GM18867 (cell line): Measurements from ENCODE around the gene ZNF594.
"Not testable (repeated sequence)": the region's sequence is repeated elsewhere in the genome, so short reads cannot be mapped to it uniquely, and the experiment has no call there.

Experiments used
- ATAC-seq: cut with Tn5 transposase; IDR thresholded peaks from one replicate; pipeline ENCODE4 v1.9.1; 2021; ENCODE audit warnings: mild to moderate bottlenecking, moderate library complexity; ENCODE audit not compliant: unreplicated experiment

The ZNF594 gene

DNA sequence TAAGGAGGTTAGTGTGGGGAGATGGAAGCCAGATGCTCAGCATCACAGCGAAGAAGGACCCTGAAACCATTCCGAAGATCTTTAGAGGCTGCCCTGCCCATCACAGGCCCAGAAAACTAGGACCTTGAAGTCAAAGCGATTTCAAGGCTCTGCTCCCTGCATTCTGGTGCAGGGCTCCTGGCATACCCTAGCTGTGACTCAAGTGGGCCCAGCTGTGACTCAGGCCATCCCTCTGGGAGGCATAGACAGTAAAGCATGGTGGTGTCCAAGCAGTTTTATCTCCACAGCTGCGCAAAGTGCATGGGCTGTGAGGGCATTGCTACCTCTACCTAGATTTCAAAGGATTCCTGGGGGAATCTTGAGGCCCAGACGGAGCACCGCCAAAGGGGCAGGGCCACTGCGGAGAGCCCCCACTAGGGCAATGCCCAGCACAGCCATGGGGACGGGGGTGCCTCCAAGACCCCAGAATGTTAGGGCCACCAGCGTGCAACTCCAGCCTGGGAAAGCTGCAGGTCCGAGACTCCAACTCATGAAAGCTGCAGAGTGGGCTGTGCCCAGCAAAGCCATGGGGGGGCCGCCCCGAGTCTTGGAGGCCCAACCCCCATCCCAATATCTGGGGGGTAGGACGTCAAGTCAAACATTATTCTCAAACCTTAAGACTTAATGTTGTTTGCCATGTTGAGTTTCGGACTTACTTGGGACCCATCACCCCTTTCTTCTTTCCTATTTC lies 11.7 kb upstream of the ZNF594 start:
- ATAC-seq = no peak

DNA sequence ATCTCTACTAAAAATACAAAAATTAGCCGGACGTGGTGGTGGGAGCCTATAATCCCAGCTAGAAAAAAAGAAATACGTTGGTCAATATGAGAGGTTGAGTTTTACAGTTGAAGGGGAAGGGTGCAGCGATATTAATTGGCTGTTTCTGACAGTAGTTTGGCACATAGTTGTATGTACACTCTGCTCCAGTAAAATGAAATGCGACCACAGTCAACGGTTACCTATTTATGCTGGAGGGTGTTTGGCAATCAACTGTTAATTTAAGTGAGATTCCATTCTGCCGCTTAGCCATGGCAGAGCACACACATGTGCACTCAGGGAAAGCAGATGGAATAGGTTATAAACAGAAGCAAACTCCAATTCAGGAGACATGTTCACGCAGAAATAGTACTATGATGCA lies 9.3 kb upstream of the ZNF594 start:
- ATAC-seq = no peak

DNA sequence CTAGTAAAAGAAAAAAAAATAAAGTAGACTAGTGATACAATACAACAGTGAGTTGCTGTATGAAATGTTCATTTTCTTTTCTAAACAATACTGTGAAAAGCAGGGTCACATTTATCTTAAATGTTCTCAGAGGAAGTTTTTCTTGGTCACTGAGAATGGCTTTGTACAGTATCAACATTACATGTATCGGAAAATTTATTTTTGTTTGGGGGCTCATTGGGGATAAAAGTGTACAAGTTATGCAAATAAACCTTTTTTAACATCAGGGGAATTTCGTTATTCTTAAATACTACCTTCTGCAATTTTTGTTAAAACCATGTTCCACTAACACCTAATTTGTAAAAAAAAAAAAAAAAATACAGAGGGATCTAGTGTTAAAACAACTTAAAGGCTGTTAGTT lies 8.7 kb upstream of the ZNF594 start:
- ATAC-seq = no peak

DNA sequence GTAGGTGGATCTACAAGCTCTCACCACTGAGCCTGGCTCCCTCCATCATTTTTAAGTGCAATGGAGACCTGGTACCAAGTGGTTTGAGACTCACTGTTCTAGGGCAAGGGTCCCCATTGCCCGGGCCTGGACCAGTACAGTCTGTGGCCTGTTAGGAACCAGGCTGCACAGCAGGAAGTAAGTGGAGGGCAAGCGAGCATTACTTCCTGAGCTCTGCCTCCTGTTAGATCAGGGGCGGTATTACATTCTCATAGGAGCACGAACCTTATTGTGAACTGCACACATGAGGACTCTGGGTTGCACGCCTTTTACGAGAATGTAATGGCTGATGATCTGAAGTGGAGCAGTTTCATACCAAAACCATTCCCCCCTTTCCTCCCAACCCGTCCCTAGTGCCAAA lies 6.8 kb upstream of the ZNF594 start:
- ATAC-seq = no peak

DNA sequence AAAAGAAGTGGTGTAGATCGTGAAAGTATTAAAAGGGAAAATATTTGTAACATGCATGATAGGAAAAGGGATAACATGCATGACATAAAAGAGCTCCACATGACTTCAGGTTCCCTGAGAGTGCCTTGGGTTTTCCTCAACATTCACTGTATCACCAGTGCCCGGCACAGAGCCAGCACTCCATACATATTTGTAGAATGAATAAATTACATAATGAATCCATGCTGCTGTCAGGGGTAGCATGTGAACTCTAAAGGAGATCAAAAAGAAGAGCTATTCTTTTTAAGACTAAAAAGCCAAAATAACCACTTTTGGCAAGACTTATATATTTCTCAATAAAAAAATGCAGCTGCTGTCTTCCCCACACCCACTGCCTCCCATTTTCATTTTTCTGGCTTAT lies 2.7 kb upstream of the ZNF594 start:
- ATAC-seq = no peak

DNA sequence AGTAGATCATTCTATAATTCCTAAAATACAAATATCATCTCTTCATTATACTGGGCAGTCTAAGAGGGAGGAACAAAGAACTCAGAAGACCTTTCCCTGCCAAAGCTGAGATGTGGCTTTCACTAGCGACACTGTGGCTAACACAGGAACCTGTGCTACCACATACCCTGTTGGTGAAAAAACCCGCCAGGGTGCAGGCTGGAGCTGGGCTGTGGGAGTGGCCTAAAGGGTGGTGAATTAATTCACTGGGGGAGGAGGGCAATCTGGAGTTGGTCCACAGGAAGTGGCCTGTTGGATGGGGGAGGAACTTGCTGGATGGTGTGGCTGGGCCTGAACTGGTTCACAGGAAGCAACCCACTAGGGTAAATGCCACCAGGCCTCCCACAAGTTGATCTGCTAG lies 7.4 kb downstream of the ZNF594 start:
- no peak for ATAC-seq

DNA sequence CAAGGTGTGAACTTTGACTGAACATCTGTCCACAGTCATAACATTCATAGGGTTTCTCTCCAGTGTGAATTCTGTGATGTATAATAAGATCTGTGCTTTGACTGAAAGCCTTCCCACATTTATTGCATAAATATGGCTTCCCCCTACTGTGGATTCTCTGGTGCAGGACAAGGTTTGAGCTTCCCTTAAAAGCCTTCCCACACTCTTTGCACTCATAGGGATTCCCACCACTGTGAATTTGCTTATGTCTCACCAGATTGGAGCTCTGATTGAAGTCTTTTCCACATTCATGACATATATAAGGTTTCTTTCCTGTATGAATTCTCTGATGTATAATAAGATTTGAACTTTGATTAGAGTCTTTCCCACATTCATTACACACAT lies 8.3 kb downstream of the ZNF594 start:
- no peak for ATAC-seq

DNA sequence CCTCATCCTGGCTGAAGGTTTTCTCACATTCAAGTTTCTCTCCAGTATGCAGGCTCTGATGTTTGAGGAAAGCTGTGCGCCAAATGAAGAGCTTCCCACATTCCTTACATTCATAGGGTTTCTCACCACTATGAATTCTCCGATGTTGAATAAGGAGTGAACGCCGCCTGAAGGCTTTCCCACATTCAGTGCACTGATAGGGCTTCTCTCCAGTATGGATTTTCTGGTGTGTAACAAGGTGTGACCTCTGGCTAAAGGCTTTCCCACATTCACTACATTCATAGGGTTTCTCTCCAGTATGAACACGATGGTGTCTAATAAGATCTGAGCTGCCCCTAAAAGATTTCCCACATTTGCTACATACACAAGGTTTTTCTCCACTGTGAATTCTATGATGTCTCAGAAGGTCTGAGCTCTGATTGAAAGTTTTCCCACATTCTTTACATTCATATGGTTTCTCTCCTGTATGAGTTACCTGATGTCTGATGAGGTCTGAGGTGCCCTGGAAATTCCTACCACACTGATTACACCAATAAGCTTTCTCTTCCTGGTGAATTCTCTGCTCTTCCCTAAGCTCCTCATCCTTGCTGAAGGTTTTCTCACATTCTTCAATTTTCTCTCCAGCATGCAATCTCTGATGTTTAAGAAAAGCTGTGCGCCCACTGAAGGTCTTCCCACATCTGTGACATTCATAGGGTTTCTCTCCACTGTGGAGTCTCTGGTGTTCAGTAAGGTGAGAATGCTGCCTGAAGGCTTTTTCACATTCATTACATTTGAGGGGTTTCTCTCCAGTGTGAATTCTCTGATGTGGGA lies 8.9 kb downstream of the ZNF594 start:
- no peak for ATAC-seq

DNA sequence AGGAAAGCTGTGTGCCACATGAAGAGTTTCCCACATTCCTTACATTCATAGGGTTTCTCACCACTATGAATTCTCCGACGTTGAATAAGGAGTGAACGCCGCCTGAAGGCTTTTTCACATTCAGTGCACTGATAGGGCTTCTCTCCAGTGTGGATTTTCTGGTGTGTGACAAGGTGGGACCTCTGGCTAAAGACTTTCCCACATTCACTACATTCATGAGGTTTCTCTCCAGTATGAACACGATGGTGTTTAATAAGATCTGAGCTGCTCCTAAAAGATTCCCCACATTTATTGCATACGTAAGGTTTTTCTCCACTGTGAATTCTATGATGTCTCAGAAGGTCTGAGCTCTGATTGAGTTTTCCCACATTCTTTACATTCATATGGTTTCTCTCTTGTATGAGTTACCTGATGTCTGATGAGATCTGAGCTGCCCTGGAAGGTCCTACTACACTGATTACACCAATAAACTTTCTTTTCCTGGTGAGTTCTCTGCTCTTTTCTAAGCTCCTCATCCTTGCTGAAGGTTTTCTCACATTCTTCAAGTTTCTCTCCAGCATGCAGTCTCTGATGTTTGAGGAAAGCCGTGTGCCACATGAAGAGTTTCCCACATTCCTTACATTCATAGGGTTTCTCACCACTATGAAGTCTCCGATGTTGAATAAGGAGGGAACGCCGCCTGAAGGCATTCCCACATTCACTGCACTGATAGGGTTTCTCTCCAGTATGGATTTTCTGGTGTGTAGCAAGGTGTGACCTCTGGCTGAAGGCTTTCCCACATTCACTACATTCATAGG lies 10.0 kb downstream of the ZNF594 start:
- ATAC-seq = no peak

DNA sequence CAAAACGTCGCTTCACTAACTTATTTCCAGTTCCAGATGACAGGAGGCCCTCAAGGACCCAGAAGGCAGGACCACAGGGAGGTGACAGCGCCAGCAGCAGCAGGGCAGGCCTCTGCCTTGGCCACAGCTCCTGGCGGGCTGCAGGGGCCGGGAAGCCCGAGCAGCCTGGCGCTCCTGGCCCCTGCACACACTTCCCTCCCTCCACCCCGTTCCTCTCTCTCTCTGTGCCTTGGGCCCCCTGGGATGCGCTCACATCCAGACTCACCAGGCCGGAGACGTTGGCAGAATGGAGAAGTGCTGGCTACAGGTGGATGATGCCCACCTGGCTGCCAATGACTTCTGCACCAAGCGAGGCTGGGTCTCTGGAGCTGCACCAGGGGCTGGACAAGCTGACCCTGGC lies 12.7 kb downstream of the ZNF594 start:
- no peak for ATAC-seq

DNA sequence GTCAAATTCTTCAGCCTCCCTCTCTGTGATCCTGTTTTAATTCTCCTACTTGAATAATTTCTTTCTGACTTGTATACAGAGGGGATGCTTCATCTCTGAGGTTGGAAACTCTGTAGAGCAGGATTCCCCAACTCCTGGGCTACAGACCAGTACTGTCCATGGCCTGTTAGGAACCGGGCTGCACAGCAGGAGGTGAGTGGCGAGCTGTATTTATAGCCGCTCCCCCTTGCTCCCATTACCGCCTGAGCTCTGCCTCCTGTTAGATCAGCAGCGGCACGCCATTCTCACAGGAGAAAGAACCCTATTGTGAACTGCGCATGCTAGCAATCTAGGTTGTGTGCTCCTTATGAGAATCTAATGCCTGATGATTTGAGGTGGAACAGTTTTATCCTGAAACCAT lies 16.6 kb downstream of the ZNF594 start:
- ATAC-seq = not testable (repeated sequence)

DNA sequence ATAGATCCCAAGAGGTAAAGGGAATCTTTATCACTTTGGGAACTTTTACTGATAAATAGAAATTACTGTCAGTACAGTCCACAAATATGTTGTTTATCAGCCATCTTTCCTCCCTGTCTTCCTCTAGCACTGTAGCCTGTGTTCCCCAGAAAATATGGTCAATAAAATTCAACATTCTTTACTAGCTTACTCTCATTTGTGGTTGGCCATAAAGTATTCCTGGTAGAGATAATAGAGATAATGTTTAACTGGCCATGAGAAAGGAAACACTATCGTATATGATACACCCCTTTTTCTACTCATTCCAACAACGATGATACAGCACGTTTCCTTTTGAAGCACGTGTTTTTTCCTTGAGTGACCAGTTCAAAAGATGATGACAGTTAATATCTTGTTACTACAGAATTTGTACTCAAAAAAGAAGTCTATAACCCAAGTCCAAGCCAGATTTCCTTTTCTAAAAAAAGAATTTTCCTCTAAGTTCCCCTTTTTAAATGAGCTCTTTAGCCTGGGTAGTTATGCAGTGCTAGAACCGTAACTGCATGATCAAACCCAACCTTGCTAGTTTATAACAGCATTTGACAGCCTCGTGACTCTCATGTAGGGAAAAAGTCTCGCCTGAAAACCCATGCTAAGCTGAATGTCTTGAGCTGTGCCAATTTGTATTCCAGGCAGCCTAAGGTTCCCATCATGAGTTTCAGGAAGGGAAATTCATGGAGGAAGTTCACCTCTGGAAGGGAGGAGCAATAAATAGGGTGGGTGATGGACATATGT lies 25.7 kb downstream of the ZNF594 start:
- ATAC-seq = not testable (repeated sequence)

DNA sequence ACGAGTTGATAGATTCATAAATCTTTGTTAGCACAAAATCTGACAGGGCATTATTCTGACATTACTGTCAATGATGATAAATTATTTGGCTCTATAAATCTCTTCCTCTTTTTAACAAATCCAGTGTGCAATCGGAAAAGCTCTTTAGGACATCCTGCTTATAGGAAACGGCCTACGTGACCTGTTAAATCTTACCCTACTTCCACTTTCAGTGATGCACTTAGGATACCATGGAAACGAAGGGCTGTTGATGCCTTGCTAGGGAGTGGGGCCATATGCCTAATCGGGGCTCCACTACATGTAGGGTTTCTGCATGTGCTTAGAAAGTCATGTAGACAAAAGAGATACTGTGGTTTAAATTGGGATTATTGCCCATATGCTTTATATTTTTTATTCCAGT lies 27.2 kb downstream of the ZNF594 start:
- no peak for ATAC-seq

DNA sequence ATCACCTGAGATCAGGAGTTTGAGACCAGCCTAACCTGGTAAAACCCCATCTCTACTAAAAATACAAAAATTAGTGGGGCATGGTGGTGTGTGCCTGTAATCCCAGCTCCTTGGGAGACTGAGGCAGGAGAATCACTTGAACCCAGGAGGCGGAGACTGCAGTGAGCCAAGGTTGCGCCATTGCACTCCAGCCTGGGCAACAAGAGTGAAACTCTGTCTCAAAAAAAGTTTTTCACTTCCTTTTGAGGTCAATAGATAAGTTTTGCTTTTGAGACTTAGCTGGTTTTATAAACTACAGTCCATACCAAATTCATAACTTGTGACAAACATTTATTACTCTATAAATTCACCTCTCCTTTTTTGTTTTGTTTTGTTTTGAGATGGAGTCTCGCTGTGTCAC lies 29.9 kb downstream of the ZNF594 start:
- ATAC-seq = not testable (repeated sequence)

DNA sequence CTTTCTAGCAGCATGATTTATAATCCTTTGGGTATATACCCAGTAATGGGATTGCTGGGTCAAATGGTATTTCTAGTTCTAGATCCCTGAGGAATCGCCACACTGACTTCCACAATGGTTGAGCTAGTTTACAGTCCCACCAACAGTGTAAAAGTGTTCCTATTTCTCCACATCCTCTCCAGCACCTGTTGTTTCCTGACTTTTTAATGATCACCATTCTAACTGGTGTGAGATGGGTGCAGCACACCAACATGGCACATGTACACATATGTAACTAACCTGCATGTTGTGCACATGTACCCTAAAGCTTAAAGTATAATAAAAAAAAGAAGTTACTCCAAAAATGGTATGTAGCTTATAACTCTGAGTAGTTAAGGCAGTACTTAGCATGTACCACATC lies 31.0 kb downstream of the ZNF594 start:
- not testable (repeated sequence) for ATAC-seq

DNA sequence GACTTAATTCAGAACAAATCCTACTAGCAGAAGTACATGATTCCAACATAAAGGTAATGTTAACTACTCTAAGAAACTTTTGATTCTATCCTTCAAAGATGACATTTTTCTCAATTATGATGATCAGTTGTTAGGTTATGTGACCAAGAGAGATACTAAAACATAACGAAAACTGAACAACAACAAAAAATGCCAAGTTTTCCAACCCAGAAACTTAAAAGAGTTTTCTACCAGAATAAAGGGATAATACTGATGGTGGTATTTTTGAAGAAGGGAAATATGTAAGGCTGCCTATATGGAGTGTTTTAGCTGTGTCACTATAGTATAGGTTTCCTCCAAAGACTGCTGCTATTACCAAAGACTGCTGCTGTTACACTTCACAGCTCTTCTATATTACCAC lies 45.5 kb downstream of the ZNF594 start:
- not testable (repeated sequence) for ATAC-seq

DNA sequence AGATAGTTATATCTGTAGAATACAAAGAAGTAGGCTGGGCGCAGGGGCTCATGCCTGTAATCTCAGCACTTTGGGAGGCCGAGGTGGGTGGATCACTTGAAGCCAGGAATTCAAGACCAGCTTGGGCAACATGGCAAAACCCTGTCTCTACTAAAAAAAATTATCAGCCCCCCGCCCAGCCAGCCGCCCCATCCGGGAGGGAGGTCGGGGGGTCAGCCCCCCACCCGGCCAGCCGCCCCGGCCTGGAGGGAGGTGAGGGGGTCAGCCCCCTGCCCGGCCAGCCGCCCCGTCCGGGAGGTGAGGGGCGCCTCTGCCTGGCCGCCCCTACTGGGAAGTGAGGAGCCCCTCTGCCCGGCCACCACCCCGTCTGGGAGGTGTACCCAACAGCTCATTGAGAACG lies 48.8 kb downstream of the ZNF594 start:
- not testable (repeated sequence) for ATAC-seq

DNA sequence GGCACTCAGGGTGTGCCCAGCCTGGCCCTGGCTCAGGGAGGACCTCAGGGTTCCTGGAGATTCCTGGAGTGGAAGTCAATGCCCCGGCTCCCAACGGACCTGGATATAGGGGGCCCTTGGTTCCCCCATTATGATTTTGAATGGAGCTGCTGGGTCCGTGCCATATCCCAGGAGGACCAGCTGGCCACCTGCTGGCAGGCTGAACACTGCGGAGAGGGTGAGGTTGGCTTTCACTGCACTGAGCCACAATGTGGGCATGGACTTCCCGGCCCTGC lies 52.3 kb downstream of the ZNF594 start:
- ATAC-seq = no peak

DNA sequence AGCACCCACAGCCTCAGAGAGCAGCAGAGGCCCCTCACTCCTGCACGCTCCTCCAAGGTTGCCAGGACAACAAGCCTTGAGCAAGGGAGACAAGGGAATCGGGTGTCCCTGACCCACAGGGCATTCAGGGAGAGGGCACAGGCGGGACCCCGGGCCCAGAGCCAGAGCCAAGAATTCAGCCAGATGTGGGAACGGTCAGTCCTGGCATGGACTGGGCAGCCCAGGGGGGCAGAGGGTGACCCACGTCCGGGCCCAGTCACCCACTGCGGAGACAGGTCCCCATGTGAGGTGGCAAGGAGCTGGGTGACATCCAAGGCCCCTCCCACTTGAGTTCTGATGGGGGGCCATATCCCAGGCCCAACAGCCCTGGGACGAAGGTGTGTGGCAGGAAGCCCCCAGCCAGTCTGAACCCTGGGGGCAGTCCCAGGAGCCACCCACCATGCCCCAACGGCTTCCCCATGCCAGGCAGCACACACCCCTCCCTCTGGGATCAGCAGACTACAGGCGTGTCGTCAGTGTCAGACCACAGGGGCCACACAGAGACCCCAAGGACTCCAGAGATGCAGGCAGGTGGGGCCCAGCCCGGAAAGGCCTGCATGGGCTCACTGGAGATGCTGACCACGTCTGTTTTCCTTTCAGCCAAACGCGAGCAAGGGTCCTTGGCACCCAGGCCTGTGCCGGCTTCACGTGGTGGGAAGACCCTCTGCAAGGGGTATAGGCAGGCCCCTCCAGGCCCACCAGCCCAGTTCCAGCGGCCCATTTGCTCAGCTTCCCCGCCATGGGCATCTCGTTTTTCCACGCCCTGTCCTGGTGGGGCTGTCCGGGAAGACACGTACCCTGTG lies 52.8 kb downstream of the ZNF594 start:
- no peak for ATAC-seq

DNA sequence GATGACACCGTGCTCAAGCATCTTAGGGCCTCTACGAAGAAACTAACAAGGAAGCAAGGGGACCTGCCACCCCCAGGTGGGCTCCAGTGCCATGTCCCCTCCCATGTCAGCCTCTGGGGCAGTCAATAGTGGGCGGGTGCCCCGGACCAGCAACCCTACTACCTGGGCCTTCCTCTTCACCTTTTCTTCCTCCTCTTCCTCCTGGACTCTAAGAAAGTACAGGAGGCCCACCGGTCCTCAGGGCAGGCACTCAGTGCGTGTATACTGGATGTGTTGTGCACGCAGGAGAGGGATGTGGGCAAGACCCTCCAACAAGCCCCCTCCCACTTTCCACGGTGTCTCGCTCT lies 53.5 kb downstream of the ZNF594 start:
- not testable (repeated sequence) for ATAC-seq
